Stimulated activated memory B cell treated with anti-CD40 and anti-IgM and Interleukin-4, amounts not matched to agents 10 μg/mL and 1 μg/mL and 100 μg/mL, for 72 hours (primary cell): ENCODE measurements around the gene CERS5.
"Not testable (repeated sequence)": the region's sequence is repeated elsewhere in the genome, so short reads cannot be mapped to it uniquely, and the experiment has no call there.

Experiments used
- ATAC-seq: fragments of 150-1000 bp; cut with Tn5 transposase; 2 replicates; pipeline ENCODE4 v1.10.0; 2021
- H3K27ac Mint-ChIP-seq: one replicate; pipeline ENCODE4 v1.8.0; 2022; ENCODE audit warnings: mild to moderate bottlenecking, mixed read lengths
- H3K27me3 Mint-ChIP-seq: one replicate; pipeline ENCODE4 v1.8.0; 2022; ENCODE audit warnings: mixed read lengths
- H3K36me3 Mint-ChIP-seq: one replicate; pipeline ENCODE4 v1.8.0; 2022; ENCODE audit warnings: mixed read lengths
- H3K4me1 Mint-ChIP-seq: one replicate; pipeline ENCODE4 v1.8.0; 2022; ENCODE audit warnings: mixed read lengths
- H3K4me3 Mint-ChIP-seq: one replicate; pipeline ENCODE4 v1.8.0; 2022; ENCODE audit warnings: mild to moderate bottlenecking, moderate library complexity, mixed read lengths
- H3K9me3 Mint-ChIP-seq: one replicate; pipeline ENCODE4 v1.8.0; 2022; ENCODE audit warnings: mixed read lengths

Gene CERS5

DNA sequence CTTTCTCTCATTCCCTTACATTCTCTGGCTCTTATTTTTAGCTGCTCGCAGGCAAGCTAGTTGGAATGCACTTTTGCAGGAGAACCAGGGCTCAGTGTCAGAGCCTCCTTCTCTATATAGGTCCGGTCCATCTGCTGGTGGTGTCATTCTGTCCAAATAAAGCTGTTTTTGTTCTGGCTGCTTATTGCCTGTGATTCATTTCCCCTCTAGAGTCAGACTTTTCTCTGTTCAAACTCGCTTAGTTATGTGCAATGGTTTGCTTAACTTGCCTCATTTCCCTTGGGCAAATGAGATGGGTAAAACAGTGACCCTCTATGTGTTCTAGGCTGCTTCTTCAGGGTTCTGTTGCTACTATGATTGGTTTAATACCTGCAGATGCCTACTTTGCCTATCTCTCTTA, 79.2 kb downstream of the CERS5 start:
- H3K36me3 Mint-ChIP-seq, result peaks cover 42% of the 10 kb centered on the region
- no peaks in the 10 kb centered on the region for H3K27me3 Mint-ChIP-seq
- H3K4me3 Mint-ChIP-seq, result no peak overlapping the region
- no peak for ATAC-seq
- H3K4me1 Mint-ChIP-seq, result peaks cover 43% of the 10 kb centered on the region
- H3K9me3 Mint-ChIP-seq, result no peaks in the 10 kb centered on the region
- H3K27ac Mint-ChIP-seq, result peak overlapping the region; percentile 20

- ATAC-seq, result no peak
- Mint-ChIP-seq H3K9me3 (no peaks in the 10 kb centered on the region), H3K4me1 (peaks cover 43% of the 10 kb centered on the region), H3K4me3 (no peak overlapping the region), H3K27ac (peak overlapping the region; percentile 95), H3K27me3 (no peaks in the 10 kb centered on the region), H3K36me3 (peaks cover 40% of the 10 kb centered on the region)
Measured at GRCh38 chr12:50087151-50087550, 80.0 kb downstream of the CERS5 start.

DNA sequence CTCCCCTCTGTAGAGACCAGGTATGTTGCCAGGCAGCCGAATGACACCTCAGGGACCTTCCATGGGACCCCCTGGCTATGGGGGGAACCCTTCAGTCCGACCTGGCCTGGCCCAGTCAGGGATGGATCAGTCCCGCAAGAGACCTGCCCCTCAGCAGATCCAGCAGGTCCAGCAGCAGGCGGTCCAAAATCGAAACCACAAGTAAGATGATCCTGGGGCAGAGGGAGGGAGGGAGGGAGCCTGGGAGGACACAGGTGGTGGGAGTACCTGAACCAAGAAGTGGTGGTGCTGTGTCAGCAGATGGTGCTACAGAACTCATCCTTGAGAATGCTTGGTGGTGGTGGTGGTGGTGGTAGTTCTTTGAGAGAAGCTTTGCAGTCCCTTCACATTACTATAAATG, 81.0 kb downstream of the CERS5 start:
- Mint-ChIP-seq H3K4me3 (peak overlapping the region; percentile 88), H3K27ac (peak overlapping the region; percentile 95), H3K27me3 (no peaks in the 10 kb centered on the region), H3K4me1 (peaks cover 48% of the 10 kb centered on the region), H3K36me3 (peaks cover 32% of the 10 kb centered on the region), H3K9me3 (no peaks in the 10 kb centered on the region)
- no peak for ATAC-seq

- Mint-ChIP-seq H3K9me3 (no peaks in the 10 kb centered on the region), H3K36me3 (peaks cover 28% of the 10 kb centered on the region), H3K4me3 (peak overlapping the region; percentile 88), H3K4me1 (peaks cover 48% of the 10 kb centered on the region), H3K27me3 (no peaks in the 10 kb centered on the region), H3K27ac (peak overlapping the region; percentile 95)
- no peak for ATAC-seq
Measured at GRCh38 chr12:50085615-50086072, 81.5 kb downstream of the CERS5 start.

GRCh38 chr12:50084775-50085614, 82.2 kb downstream of the CERS5 start, which contains the start of gene SMARCD1:
Gene SMARCD1, plus strand, starts transcription at chr12:50085342. Its CDS starts 28 bp downstream, at chr12:50085370.
- Mint-ChIP-seq H3K27ac (peak within 1 kb of the TSS; percentile 95), H3K4me3 (peak within 1 kb of the TSS; percentile 88), H3K9me3 (no peaks in the 10 kb centered on the region), H3K36me3 (peaks cover 25% of the 10 kb centered on the region), H3K4me1 (peaks cover 48% of the 10 kb centered on the region), H3K27me3 (no peaks in the 10 kb centered on the region)
- ATAC-seq, result peak; percentile 96

GRCh38 chr12:50084409-50084774, 82.8 kb downstream of the CERS5 start:
- Mint-ChIP-seq H3K4me1 (peaks cover 48% of the 10 kb centered on the region), H3K4me3 (peak overlapping the region; percentile 88), H3K27ac (peak overlapping the region; percentile 95), H3K36me3 (peaks cover 23% of the 10 kb centered on the region)
- not testable (repeated sequence) for H3K9me3 Mint-ChIP-seq, H3K27me3 Mint-ChIP-seq, ATAC-seq

DNA sequence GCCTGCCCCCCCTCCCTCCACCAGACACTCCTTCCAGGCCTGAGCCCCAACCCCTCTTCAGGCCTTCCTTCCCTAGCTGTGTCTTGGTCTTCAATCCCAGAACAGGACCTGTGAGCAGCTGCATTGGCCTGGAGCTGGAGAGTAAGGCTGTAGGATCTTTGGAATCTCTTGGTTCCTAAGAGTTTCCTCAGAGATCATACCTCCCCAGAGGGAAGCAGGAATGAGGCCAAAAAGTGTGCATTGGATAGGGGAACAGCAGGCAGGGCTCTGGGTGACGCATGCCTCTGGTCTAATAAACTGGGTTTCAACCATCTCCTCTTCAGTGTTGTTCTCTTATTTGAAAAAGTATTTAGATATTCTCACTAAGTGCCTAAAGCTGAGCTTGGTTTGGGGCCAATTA, 83.9 kb downstream of the CERS5 start:
- no peak for ATAC-seq
- H3K36me3 Mint-ChIP-seq, result peaks cover 15% of the 10 kb centered on the region
- peak overlapping the region; percentile 74 for H3K4me3 Mint-ChIP-seq
- H3K9me3 Mint-ChIP-seq, result no peaks in the 10 kb centered on the region
- no peaks in the 10 kb centered on the region for H3K27me3 Mint-ChIP-seq
- H3K4me1 Mint-ChIP-seq, result peaks cover 41% of the 10 kb centered on the region
- H3K27ac Mint-ChIP-seq, result peak overlapping the region; percentile 86

- Mint-ChIP-seq H3K27ac (peak overlapping the region; percentile 80), H3K27me3 (peaks cover 5% of the 10 kb centered on the region)
Measured at GRCh38 chr12:50082644-50083043, 84.5 kb downstream of the CERS5 start.

GRCh38 chr12:50081096-50081808, 85.9 kb downstream of the CERS5 start:
- Mint-ChIP-seq H3K27me3 (peaks cover 11% of the 10 kb centered on the region), H3K9me3 (no peaks in the 10 kb centered on the region), H3K4me3 (peak overlapping the region; percentile 50)

More at GRCh38 chr12:50082644-50083043, 84.5 kb downstream of the CERS5 start:
- H3K4me1 Mint-ChIP-seq, result peaks cover 34% of the 10 kb centered on the region
- no peak overlapping the region for H3K4me3 Mint-ChIP-seq
- ATAC-seq, result no peak
- no peaks in the 10 kb centered on the region for H3K9me3 Mint-ChIP-seq
- peaks cover 8% of the 10 kb centered on the region for H3K36me3 Mint-ChIP-seq

GRCh38 chr12:50079771-50080170, 87.4 kb downstream of the CERS5 start:
- H3K4me1 Mint-ChIP-seq, result peaks cover 16% of the 10 kb centered on the region
- H3K27me3 Mint-ChIP-seq, result peaks cover 11% of the 10 kb centered on the region
- ATAC-seq, result no peak
- no peaks in the 10 kb centered on the region for H3K9me3 Mint-ChIP-seq
- no peak overlapping the region for H3K4me3 Mint-ChIP-seq
- no peak overlapping the region for H3K27ac Mint-ChIP-seq
- no peaks in the 10 kb centered on the region for H3K36me3 Mint-ChIP-seq

More at GRCh38 chr12:50081096-50081808, 85.9 kb downstream of the CERS5 start:
- ATAC-seq, result no peak
- Mint-ChIP-seq H3K4me1 (peaks cover 21% of the 10 kb centered on the region), H3K27ac (peak overlapping the region; percentile 80), H3K36me3 (no peaks in the 10 kb centered on the region)
